Transverse colon (tissue), 4 donors: ENCODE data around the gene ITGA3. TPM values are rescaled to one million over a fixed set of nuclear protein-coding genes. Genes with fewer than 3 reads are reported as not detected.

Experiments used
- DNase-seq: peaks from one replicate; pipeline ENCODE4 v3.0.0-alpha.2; 2019
- H3K27ac ChIP-seq, 4 donors: fragments of 200-600 bp; sonication (generic); 2 replicates each; pipeline ENCODE4 v1.5.1; 2016 to 2018; ENCODE audit warnings: inconsistent platforms in 4 of 4
- H3K27me3 ChIP-seq: fragments of 200-600 bp; sonication (generic); 2 replicates; pipeline ENCODE4 v1.5.1; 2017; ENCODE audit warnings: inconsistent platforms
- H3K36me3 ChIP-seq, 4 donors: fragments of 200-600 bp; sonication (generic); 2 replicates each; pipeline ENCODE4 v1.5.1; 2017 to 2019; ENCODE audit warnings: inconsistent platforms in 4 of 4
- H3K4me1 ChIP-seq, 4 donors: fragments of 200-600 bp; sonication (generic); 2 replicates each; pipeline ENCODE4 v1.5.1; 2017 to 2020; ENCODE audit warnings: inconsistent platforms in 4 of 4
- H3K4me3 ChIP-seq, 4 donors: fragments of 200-600 bp; sonication (generic); 1 replicate in 1 of 4; 2 replicates in 3 of 4; pipeline versions ENCODE4 v1.5.1 to v1.6.1; 2017 to 2019; ENCODE audit warnings: inconsistent platforms in 4 of 4
- H3K9me3 ChIP-seq, 2 donors: fragments of 200-600 bp; sonication (generic); 2 replicates each; pipeline ENCODE4 v1.5.1; 2017 to 2019; ENCODE audit warnings: inconsistent platforms in 2 of 2
- CTCF ChIP-seq, 5 experiments: fragments of 200-600 bp in 3 of 5; fragments of 450-650 bp in 2 of 5; sonication (generic) in 3 of 5; IDR thresholded peaks; 1 replicate in 2 of 5; 2 replicates in 3 of 5; pipeline ENCODE4 v1.5.1; 2016 to 2017; ENCODE audit warnings: antibody characterized with exemption in 5 of 5, inconsistent platforms in 3 of 5, mild to moderate bottlenecking in 2 of 5, moderate library complexity in 1 of 5
- EP300 ChIP-seq: sonication (generic); formaldehyde crosslinking; IDR thresholded peaks from one replicate; pipeline ENCODE4 v1.6.1; 2017; ENCODE audit warnings: antibody characterized with exemption, low read depth
- POLR2A ChIP-seq: fragments of 450-650 bp; IDR thresholded peaks from one replicate; pipeline ENCODE4 v1.6.1; 2016; ENCODE audit warnings: antibody characterized with exemption, mild to moderate bottlenecking, moderate library complexity
- POLR2AphosphoS5 ChIP-seq, 3 donors: sonication (generic); formaldehyde crosslinking; IDR thresholded peaks; one replicate each; pipeline ENCODE4 v1.6.1; 2016; ENCODE audit warnings: antibody characterized with exemption in 3 of 3
- WGBS, 2 donors: methylation state at CpG; one replicate each; pipeline ENCODE4 v1.1.5; 2018; ENCODE audit warnings: low coverage in 1 of 2; 5-methylcytosine and 5-hydroxymethylcytosine counted together
- in situ Hi-C, 4 donors: fragments of 200-750 bp; cut with MboI; loops; one replicate each; pipeline versions ENCODE4 v1.15.0 to v1.15.1; 2017; ENCODE audit warnings: low sequenced_read_pairs in 3 of 4, low pct_ligation_motif_present in 1 of 4, low pct_unique_long_range_greater_than_20kb in 1 of 4
- intact Hi-C: fragments of 100-400 bp; cut with DNase I; formaldehyde crosslinking; loops from one replicate; pipeline ENCODE4 v1.15.1; 2023; ENCODE audit warnings: low total_unique reads
- total RNA-seq, 4 donors: library from RNA; depleted of rRNA; stranded (reverse); fragments of >200 nt; gene quantifications; one replicate each; pipeline ENCODE4 v1.1.0, GENCODE V29; 2016

ITGA3 gene
- total RNA-seq, 4 donors from 2014 or later: 147 to 294 (median 171) TPM

- Histone ChIP-seq H3K4me3 (no peak overlapping the region), H3K4me1 (peaks cover 16 to 44% (median 34%) of the 10 kb centered on the region in 4 donors), H3K27me3 (peaks cover 18% of the 10 kb centered on the region), H3K36me3 (no peaks in the 10 kb centered on the region), H3K9me3 (no peaks in the 10 kb centered on the region), H3K27ac (no peak overlapping the region)
- in situ Hi-C loops (no loop called here), intact Hi-C loops (no loop called here)
- no peak for DNase-seq
- WGBS, 2 donors: 69% methylated on average over 17 of the region's 17 CpGs; no CpG with 5 or more reads in 1 of the 2 donors
- TF ChIP-seq POLR2AphosphoS5 (IDR thresholded peaks at IDR 0.05) (no peak), EP300 (no peak), CTCF (IDR thresholded peaks at IDR 0.05) (no peak), POLR2A (no peak)
These were observed 59.8 kb downstream of the ITGA3 start for GRCh38 chr17:50115756-50116155.

- Histone ChIP-seq H3K4me1 (peaks cover 9 to 27% (median 19%) of the 10 kb centered on the region in 4 donors), H3K27ac (no peak overlapping the region), H3K9me3 (no peaks in the 10 kb centered on the region), H3K36me3 (no peaks in the 10 kb centered on the region), H3K4me3 (peak overlapping the region in 2 of 4 donors; percentile 3 to 28), H3K27me3 (peaks cover 18% of the 10 kb centered on the region)
- peak; percentile 68 for DNase-seq
- intact Hi-C loops (no loop called here), in situ Hi-C loops (no loop called here)
- 14% methylated on average over 43 of the region's 64 CpGs; no CpG with 5 or more reads in 1 of the 2 donors for WGBS, 2 donors
- TF ChIP-seq EP300 (no peak), CTCF (IDR thresholded peaks at IDR 0.05) (peak; percentile 54 to 78 (median 68))
These were observed 61.5 kb downstream of the ITGA3 start for GRCh38 chr17:50117202-50118051.

DNA sequence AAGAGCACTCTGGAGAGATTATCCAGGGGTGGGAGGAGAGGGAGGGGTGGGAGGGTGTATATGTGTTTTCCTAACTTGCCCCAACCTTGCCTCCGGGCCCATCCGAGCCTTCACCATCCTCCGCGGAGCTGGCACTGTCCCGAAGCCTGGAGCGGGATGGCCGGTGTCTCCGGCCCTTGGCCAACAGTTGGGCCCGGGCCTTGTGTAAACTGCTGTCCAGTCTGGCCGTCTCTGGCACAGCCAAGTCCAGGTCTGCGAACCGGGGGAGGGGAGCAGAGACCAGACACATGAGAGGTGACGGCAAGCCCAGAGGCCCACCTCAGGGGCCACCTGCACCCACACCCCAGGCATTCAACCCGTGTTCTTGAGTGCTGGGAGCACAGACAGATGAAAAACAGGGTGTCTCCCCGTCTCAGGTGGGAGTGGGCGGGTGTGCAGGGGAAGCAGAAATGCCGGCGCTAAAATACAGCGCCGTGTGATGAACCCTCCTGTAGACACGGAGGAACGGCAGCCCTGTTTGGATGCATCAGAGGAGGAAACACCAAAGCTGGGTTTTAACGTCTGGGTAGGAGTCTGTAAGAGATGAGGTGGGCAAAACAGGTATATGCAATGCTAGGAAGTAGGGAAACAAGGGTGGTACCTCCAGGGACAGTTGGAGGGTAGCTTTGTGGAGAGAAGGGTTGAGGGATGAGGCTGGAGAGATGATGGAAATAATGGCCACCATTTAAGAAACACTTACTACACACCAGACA lies 62.3 kb downstream of the ITGA3 start:
- in situ Hi-C loops: no loop called here

More for the DNA sequence above, 62.3 kb downstream of the ITGA3 start:
- Histone ChIP-seq H3K36me3 (no peaks in the 10 kb centered on the region), H3K4me1 (peaks cover 3 to 20% (median 11%) of the 10 kb centered on the region in 4 donors), H3K27me3 (peaks cover 18% of the 10 kb centered on the region), H3K27ac (no peak overlapping the region), H3K4me3 (no peak overlapping the region), H3K9me3 (no peaks in the 10 kb centered on the region)
- TF ChIP-seq POLR2AphosphoS5 (IDR thresholded peaks at IDR 0.05) (no peak), CTCF (IDR thresholded peaks at IDR 0.05) (no peak), POLR2A (no peak), EP300 (no peak)
- intact Hi-C loops: no loop called here
- 85 to 88% methylated on average over 8 to 22 of the region's 23 CpGs for WGBS, 2 donors
- DNase-seq: no peak
